Ascending aorta (tissue), 2 donors: ENCODE results near the gene NXPH4. TPM values are rescaled to one million over a fixed set of nuclear protein-coding genes. Genes with fewer than 3 reads are reported as not detected.

ENCODE experiments used
- DNase-seq, 2 donors: peaks; one replicate each; pipeline ENCODE4 v3.0.0-alpha.2; 2019; ENCODE audit warnings: low spot score in 2 of 2
- H3K27ac ChIP-seq, 2 donors: fragments of 200-600 bp; sonication (generic); one replicate each; pipeline ENCODE4 v1.5.1; 2016 to 2017; ENCODE audit warnings: mild to moderate bottlenecking in 1 of 2
- H3K27me3 ChIP-seq: fragments of 200-600 bp; sonication (generic); one replicate; pipeline ENCODE4 v1.5.1; 2017
- H3K36me3 ChIP-seq, 2 donors: fragments of 200-600 bp; sonication (generic); one replicate each; pipeline ENCODE4 v1.5.1; 2016
- H3K4me1 ChIP-seq, 2 donors: fragments of 200-600 bp; sonication (generic); one replicate each; pipeline ENCODE4 v1.5.1; 2016 to 2017; ENCODE audit warnings: mild to moderate bottlenecking in 1 of 2
- H3K4me3 ChIP-seq, 2 donors: fragments of 200-600 bp; sonication (generic); one replicate each; pipeline ENCODE4 v1.5.1; 2016 to 2017; ENCODE audit warnings: mild to moderate bottlenecking in 1 of 2
- H3K9me3 ChIP-seq, 2 donors: fragments of 200-600 bp; sonication (generic); one replicate each; pipeline ENCODE4 v1.5.1; 2016
- CTCF ChIP-seq, 3 experiments: fragments of 200-600 bp in 2 of 3; fragments of 450-650 bp in 1 of 3; sonication (generic) in 2 of 3; IDR thresholded peaks; one replicate each; pipeline ENCODE4 v1.5.1; 2016 to 2019; ENCODE audit warnings: antibody characterized with exemption in 3 of 3, mild to moderate bottlenecking in 1 of 3, moderate library complexity in 1 of 3
- intact Hi-C: fragments of 100-400 bp; cut with DNase I; formaldehyde crosslinking; loops from one replicate; pipeline ENCODE4 v1.15.1; 2023
- total RNA-seq: library from RNA; depleted of rRNA; stranded (reverse); fragments of >200 nt; gene quantifications from one replicate; pipeline ENCODE4 v1.1.0, GENCODE V29; 2016

NXPH4 gene
- total RNA-seq, 1 donor from 2014 or later = not detected

DNA sequence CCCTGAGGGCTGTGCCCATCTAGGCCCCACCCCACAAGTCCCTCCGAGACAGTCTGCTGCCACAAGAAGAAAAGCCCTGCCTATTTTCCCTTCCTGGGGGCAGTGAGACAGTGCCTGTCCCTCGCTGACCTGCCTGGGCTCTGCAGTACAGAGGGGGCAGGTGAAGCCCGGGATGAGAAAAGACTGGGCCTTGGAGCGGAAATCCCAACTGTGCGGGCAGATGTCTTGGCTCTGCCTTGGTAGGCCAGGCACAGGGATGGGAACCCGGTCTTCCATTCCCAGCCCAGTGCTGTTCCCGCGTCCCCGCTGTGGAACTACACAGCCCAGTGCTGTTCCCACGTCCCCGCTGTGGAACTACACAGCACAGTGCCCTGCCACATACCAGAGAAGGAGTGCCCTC is 12.8 kb upstream of the NXPH4 start:
- H3K4me3 ChIP-seq = no peak overlapping the region
- no peak overlapping the region for H3K27ac ChIP-seq
- intact Hi-C loops = no loop called here
- no peak for DNase-seq
- H3K9me3 ChIP-seq = no peaks in the 10 kb centered on the region
- H3K27me3 ChIP-seq = no peaks in the 10 kb centered on the region
- no peak for TF ChIP-seq CTCF (IDR thresholded peaks at IDR 0.05)
- no peaks in the 10 kb centered on the region for H3K4me1 ChIP-seq
- peaks cover 99 to 100% of the 10 kb centered on the region in 2 donors for H3K36me3 ChIP-seq

DNA sequence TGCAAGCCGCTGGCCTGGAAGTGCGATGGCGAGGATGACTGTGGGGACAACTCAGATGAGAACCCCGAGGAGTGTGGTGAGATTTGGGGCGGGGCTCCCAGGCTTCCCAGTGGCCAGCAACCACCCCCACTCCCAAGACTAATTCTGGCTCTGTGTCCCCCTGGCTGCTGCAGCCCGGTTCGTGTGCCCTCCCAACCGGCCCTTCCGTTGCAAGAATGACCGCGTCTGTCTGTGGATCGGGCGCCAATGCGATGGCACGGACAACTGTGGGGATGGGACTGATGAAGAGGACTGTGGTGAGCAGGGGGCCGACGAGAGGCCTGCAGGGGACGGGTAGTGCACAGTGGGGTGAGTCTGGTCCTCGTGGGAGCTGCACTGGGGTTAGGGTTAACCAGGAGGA is 12.1 kb upstream of the NXPH4 start:
- no peak overlapping the region for H3K4me3 ChIP-seq
- no peak for TF ChIP-seq CTCF (IDR thresholded peaks at IDR 0.05)
- H3K36me3 ChIP-seq = peaks cover 99 to 100% of the 10 kb centered on the region in 2 donors

GRCh38 chr12:57205186-57205585 is 11.4 kb upstream of the NXPH4 start:
- Histone ChIP-seq H3K27me3 (no peaks in the 10 kb centered on the region), H3K4me1 (no peaks in the 10 kb centered on the region), H3K4me3 (no peak overlapping the region), H3K27ac (no peak overlapping the region), H3K36me3 (peaks cover 98 to 100% of the 10 kb centered on the region in 2 donors), H3K9me3 (no peaks in the 10 kb centered on the region)
- DNase-seq = no peak
- TF ChIP-seq CTCF (IDR thresholded peaks at IDR 0.05) = no peak
- intact Hi-C loops = no loop called here

More for the DNA sequence above, 12.1 kb upstream of the NXPH4 start:
- no peaks in the 10 kb centered on the region for H3K27me3 ChIP-seq
- no peak overlapping the region for H3K27ac ChIP-seq
- DNase-seq = no peak
- H3K9me3 ChIP-seq = no peaks in the 10 kb centered on the region
- intact Hi-C loops = no loop called here
- H3K4me1 ChIP-seq = no peaks in the 10 kb centered on the region

DNA sequence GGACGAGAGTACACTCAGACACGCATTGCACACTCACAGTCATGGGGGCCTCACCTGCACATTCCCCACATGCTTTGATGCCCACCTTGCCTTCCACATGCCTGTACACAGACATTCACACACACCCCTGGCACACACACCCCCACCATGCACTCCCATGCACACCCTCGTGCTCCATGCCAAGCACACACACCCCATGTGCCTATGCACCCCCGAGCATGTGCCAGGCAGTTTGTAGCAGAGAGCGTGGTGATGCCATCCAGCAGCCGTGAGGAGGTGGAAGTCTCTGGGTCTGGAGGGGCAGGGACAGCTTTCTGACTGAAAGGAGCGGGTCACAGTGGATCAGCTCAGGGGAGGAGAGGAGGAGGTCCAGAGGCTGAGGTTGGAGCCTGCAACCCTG is 10.7 kb upstream of the NXPH4 start:
- no peaks in the 10 kb centered on the region for H3K4me1 ChIP-seq
- H3K27ac ChIP-seq = no peak overlapping the region
- intact Hi-C loops = no loop called here
- no peak overlapping the region for H3K4me3 ChIP-seq
- DNase-seq = no peak
- no peak for TF ChIP-seq CTCF (IDR thresholded peaks at IDR 0.05)
- no peaks in the 10 kb centered on the region for H3K9me3 ChIP-seq
- H3K27me3 ChIP-seq = no peaks in the 10 kb centered on the region
- peaks cover 98 to 100% of the 10 kb centered on the region in 2 donors for H3K36me3 ChIP-seq

DNA sequence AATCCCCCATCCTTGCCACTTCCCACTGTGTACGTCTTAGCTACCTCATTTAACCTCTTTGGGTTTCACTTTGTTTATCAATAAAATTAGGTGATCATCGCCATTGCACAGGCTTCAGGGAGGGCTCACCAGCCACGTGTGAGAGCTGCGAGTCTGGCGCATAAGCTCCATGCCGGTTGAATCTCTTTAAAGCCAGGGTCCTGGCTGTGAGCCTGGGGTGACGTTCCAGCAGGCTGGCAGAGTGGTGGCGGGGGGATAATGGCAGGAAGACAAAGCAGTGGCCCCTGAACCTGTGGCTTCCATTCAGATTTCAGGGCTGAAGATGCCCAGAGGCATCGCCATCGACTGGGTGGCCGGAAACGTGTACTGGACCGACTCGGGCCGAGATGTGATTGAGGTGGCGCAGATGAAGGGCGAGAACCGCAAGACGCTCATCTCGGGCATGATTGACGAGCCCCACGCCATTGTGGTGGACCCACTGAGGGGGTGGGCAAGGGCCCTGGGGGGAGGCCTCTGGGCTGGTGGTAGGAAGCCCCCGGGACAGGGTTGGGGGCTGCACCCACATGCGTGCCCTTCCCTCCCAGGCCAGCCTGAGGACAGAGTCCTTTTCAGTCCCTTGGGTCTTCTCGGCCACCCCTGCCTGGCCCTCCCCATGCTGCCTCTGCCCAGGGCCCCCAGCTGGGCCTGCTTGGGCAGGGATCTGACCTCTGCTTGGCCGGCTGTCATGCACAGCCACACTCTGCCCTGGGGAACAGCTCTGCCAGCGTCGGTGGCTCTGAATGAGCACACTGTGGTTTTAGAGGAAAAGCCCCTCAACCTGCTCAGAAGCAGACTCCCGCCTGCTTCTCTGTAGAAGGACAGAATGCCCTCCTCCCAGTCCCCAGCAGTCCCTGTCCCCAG is 8.6 kb upstream of the NXPH4 start:
- no peak for TF ChIP-seq CTCF (IDR thresholded peaks at IDR 0.05)
- H3K27ac ChIP-seq = peak overlapping the region; percentile 28 to 52
- DNase-seq = no peak

More for the DNA sequence above, 8.6 kb upstream of the NXPH4 start:
- Histone ChIP-seq H3K4me1 (peaks cover 0 to 7% of the 10 kb centered on the region in 2 donors), H3K27me3 (no peaks in the 10 kb centered on the region), H3K9me3 (no peaks in the 10 kb centered on the region), H3K36me3 (peaks cover 88 to 97% of the 10 kb centered on the region in 2 donors), H3K4me3 (no peak overlapping the region)
- intact Hi-C loops = no loop called here
